ENCODE measurements around the gene ABTB1.

ABTB1 gene

DNA sequence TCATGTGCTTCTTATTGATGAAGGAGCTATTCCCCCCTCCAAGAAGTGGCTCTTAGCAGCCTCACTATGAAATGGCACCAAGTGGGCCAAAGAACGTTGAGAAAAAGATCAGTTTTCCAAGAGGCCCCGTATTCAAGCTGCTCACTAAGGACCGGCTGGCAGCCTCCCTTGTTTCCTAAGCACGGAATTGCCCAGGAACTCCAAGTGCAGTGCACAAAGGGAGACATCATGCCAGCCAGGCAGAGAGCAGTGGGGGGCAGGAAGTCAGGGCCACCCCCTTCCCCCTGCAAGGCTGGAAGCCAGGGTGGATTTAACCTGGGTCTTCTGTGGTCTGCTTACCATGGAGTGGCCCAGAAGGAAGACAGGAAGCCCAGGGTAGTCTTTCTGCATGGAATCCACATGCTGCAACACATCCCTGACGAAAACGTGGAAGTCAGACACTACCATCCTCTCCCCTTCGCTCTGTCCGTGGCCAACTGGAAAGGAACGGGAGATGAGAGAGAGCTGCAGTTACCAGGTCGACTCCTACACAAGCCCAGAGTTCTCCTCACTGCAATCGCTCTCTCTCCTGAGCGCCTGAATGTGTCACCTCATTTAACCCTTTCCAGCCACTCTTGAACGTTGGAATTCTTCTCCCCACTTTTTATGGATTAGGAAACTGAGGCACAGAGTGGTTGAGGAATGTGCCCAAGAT is 49.5 kb downstream of the ABTB1 start:
- DNase-seq = no peak

GRCh38 chr3:127723011-127723567 is 50.3 kb downstream of the ABTB1 start:
- no peak for DNase-seq

GRCh38 chr3:127726894-127727293 is 54.1 kb downstream of the ABTB1 start:
- no peak for DNase-seq

- no peak for DNase-seq
These were observed 55.8 kb downstream of the ABTB1 start for GRCh38 chr3:127728417-127729015.

- DNase-seq = no peak
These were observed 56.9 kb downstream of the ABTB1 start for GRCh38 chr3:127729556-127730056.

DNA sequence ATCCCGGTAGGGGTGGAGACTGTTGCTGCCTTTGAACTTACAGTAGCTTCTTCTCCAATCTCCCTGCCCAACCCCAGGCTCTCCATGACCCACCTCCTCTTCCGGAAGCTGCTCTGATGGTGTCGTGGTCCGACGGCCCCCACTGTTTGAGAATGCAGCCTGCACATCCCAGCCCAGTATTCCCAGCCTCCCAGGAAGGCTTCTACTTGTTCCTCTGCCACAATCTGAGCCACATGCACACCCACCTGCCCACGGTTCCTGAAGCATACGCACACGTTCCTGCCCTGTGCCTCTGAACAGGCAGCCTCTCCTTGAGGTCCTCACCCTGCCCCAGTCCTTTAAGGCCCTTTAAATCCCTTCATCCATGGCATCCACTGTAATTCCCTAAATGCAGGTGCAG is 57.4 kb downstream of the ABTB1 start:
- no peak for DNase-seq
